Measurements from ENCODE around the gene TANC1.

DNA sequence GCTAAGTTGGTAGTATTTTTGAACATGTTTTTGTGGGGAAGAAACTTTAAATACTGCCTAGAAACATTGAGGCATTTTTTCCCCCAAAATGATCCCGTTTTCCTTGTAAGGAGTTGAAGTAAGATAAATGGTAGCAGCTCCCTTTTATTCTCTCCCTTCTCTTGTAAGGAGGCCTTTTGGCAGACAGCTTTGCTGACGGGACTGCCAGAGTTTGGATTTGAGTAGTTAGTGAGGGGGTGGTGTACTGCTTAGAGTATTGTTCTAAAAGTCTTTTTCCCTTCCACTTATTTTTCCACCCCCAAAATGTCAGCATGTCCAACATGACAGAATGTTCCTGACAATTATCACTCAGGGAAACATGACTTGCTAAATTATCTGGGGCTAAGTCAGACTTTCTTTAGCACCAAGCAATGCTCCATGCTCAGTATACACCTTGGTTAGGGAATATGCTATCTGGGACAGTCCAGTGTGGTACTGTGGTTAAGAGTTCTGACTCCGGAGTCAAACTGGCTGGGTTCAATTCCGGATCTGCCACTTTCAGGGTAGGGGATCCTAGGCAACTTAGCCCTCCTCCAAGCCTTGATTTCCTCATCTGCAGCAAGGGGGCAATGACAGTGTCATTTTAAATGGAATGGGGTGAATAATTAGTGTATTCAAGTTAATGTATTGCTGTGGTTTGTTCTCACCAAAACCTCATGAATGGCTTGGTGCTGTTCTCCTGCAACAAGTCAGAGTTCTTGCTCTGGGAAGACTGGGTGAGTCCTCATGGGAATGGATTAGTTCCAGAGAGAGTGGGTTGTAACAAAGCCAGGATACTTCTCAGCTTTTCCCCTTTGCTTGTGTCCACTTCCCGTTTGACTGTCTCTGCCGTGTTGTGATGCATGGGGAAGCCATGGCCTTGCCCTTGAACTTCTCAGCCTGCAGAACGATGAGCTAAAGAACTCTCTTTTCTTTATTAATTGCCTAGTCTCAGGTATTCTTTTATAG is 116.2 kb downstream of the TANC1 start:
- TF ChIP-seq, protein P1, sequence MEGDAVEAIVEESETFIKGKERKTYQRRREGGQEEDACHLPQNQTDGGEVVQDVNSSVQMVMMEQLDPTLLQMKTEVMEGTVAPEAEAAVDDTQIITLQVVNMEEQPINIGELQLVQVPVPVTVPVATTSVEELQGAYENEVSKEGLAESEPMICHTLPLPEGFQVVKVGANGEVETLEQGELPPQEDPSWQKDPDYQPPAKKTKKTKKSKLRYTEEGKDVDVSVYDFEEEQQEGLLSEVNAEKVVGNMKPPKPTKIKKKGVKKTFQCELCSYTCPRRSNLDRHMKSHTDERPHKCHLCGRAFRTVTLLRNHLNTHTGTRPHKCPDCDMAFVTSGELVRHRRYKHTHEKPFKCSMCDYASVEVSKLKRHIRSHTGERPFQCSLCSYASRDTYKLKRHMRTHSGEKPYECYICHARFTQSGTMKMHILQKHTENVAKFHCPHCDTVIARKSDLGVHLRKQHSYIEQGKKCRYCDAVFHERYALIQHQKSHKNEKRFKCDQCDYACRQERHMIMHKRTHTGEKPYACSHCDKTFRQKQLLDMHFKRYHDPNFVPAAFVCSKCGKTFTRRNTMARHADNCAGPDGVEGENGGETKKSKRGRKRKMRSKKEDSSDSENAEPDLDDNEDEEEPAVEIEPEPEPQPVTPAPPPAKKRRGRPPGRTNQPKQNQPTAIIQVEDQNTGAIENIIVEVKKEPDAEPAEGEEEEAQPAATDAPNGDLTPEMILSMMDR (IDR thresholded peaks at IDR 0.05): no peak
- TF ChIP-seq POLR2A (IDR thresholded peaks at IDR 0.05): no peak
